GM21526 (cell line): Measurements from ENCODE around the gene SYNE3.

Source experiments
- ATAC-seq: cut with Tn5 transposase; IDR thresholded peaks from one replicate; pipeline ENCODE4 v1.9.1; 2021; ENCODE audit warnings: moderate library complexity; ENCODE audit not compliant: unreplicated experiment, low FRiP score

SYNE3 gene

DNA sequence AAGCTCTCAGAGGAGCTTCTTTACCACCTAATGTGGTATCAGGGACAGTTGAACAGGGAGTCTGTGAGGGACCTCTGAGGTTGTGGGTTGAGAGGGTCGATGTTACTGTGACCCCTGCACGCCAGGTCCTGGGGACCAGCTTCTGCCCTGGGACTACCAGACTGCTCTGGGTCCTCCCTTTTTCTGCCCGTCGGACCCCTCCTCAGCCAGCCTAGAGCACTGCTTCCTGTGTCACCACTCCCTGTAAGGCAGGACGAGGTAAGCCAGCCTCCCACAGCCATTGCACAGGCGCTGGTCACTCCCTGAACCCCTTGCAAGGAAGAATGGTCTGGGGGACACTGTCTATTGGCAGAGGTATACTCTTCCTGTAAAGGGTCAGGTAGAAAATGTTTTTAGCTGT, 38.1 kb downstream of the SYNE3 start:
- ATAC-seq, result no peak

- ATAC-seq, result no peak
These were observed 38.8 kb downstream of the SYNE3 start for GRCh38 chr14:95477411-95478269.

- ATAC-seq, result no peak
These were observed 39.7 kb downstream of the SYNE3 start for GRCh38 chr14:95476747-95477146.

GRCh38 chr14:95475540-95476240, 40.8 kb downstream of the SYNE3 start:
- no peak for ATAC-seq

GRCh38 chr14:95474941-95475340, 41.5 kb downstream of the SYNE3 start:
- ATAC-seq, result no peak

- no peak for ATAC-seq
These were observed 42.0 kb downstream of the SYNE3 start for GRCh38 chr14:95474486-95474885.

DNA sequence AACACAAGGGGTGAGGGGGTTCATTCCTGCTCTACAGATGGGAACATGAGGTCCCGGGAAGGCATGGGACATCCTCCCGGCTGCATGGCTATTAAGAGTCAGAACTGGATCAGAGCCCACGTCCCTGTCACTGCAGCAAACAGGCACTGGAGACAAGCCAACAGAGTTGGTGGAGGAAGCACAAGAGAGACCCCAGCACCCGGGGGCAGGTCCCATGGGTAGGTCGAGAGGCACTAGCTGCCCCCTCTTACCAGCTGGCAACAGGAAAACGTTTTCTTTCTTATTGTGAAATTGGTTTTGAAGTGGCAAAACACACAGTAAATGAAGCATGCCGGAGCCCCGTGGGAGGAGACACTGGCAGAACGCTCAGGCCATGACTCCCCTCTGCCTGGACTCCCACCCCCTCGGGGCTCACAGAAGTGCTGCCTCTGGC, 43.6 kb downstream of the SYNE3 start:
- no peak for ATAC-seq

DNA sequence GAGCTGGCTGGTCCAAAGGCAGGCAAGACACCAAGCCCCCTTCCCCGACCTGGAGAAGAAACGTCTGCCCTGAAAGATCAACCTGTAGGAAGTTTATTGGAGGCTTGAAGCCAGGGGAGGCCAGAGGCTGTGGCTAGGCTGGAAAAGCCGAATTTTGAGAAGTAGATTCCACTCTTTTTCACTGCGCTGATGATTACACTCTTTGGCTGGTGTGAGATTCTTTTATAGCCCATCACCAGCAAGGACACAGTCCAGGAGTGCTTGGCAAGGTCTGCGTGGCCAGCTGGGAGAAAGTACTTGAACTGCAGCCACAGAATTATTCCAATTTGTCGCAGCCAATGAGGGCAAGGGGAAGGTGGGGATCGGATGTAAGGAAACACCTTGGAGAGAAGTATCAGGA, 45.0 kb downstream of the SYNE3 start:
- no peak for ATAC-seq

- no peak for ATAC-seq
These were observed 45.4 kb downstream of the SYNE3 start for GRCh38 chr14:95471016-95471415.

- no peak for ATAC-seq
These were observed 47.3 kb downstream of the SYNE3 start for GRCh38 chr14:95469134-95469481.

DNA sequence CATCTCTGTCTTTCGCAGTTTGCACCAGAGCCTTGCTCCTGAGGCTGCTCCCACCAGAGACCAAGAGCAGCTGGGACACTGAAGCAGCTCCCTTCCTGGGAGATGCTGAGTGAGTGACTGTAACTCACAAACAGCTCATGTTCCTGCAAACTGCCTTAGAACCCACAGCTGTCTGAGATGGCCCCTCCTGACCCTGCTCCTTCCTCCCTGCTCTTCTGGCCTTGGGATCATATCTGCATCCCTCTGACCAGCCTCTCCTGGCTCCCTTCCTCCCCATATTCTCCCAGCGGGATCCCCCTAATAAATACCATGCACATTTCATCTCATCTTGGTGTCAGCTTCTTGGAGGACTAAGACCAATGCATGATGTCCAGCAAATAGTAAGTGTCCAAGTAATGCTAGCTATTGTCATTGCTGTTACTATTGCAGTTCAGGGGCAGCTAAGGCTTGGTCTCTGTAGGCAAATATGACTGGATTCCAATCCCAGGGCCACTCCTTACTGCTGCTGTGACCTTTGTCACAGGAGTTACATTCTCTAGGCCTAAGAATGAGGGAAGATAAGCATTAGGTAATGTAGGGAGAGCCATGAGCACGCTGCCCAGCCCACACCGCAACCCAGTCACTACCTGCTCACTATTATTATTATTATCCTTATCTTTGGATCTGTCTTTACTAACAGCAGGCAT, 47.9 kb downstream of the SYNE3 start:
- no peak for ATAC-seq

DNA sequence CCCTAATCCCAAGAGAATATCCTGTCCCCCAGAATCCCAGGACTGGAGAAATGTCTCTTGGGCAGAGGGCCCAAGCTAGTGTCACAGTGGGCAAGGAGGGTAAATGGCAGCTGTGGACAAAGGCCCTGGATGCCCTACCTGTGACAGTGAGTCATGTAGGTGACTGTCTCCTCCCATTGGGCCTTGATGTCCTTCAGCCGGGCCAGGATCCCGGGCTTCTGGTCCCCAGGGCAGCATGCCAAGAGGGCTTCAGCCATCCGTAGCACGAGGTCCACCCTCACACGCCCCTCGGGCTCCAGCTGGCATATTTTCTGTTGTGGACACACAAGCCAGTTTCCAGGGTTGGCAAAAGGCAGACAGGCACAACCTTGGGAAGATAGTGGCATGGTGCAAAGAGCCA, 48.8 kb downstream of the SYNE3 start:
- no peak for ATAC-seq

DNA sequence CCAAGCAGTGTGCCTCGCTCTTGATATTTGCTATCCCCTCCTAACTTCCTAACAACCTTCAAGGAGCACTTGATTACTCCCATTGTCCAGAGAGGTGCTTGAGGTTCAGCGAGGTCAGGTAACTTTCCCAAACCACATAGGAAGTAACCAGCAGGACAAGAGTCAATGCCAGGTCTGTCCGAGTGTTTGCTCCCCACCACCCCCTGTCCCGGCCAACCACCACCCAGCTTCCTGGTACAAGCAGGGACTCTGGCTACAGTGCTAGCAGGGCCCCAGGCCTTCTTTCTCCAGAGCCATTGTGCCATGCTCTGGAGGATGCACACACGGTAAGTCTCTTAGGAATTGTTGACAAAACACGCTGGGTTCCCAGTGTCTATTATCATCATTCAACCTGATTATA, 49.2 kb downstream of the SYNE3 start:
- no peak for ATAC-seq
